ENCODE results near the gene FCRLB. TPM values are rescaled to one million over a fixed set of nuclear protein-coding genes. Genes with fewer than 3 reads are reported as not detected.

The FCRLB gene
- total and polyA plus RNA-seq, 12 donors = 0.42 to 3.4 (median 1.0) TPM; not detected in 1

DNA sequence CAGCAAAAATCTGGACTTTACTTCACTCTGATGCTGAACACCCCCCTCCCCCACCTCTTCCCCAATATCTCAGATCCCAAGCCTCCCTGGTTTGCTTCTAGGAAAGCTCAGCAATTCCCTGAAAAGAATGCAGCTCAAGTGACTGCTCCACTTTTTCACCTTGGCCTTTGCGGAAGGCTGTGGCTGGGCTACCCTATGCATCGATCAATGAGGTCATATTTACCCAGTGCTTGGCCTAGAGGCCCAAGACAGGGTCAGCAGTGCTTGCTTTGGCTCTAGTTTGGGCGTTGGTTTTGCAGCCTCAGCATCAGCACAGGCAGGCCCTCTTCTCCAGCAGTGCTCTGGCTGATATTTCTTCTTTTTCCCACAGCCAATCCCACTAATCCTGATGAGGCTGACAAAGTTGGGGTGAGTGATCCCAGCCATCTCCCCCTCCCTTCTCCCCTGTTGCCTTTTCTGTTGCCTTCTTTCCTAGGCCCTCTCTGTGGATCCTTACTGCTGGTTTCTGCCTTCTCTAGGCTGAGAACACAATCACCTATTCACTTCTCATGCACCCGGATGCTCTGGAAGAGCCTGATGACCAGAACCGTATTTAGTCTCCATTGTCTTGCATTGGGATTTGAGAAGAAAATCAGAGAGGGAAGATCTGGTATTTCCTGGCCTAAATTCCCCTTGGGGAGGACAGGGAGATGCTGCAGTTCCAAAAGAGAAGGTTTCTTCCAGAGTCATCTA is 44.2 kb upstream of the FCRLB start:
- Histone ChIP-seq H3K36me3 (replicated peaks in 1 of 2) (no peaks in the 10 kb centered on the region), H3K9me3 (replicated peaks in 1 of 3) (no peaks in the 10 kb centered on the region), H3K4me1 (replicated peaks in 1 of 2) (no peaks in the 10 kb centered on the region), H3K4me3 (no peak overlapping the region), H3K27ac (no peak overlapping the region), H3K27me3 (no peaks in the 10 kb centered on the region)
- WGBS, 4 donors = 72 to 93% (median 82%) methylated on average over 4 to 5 of the region's 5 CpGs
- DNase-seq = no peak
- no peak for TF ChIP-seq POLR2A (IDR thresholded peaks at IDR 0.05)
- TF ChIP-seq, protein P1, sequence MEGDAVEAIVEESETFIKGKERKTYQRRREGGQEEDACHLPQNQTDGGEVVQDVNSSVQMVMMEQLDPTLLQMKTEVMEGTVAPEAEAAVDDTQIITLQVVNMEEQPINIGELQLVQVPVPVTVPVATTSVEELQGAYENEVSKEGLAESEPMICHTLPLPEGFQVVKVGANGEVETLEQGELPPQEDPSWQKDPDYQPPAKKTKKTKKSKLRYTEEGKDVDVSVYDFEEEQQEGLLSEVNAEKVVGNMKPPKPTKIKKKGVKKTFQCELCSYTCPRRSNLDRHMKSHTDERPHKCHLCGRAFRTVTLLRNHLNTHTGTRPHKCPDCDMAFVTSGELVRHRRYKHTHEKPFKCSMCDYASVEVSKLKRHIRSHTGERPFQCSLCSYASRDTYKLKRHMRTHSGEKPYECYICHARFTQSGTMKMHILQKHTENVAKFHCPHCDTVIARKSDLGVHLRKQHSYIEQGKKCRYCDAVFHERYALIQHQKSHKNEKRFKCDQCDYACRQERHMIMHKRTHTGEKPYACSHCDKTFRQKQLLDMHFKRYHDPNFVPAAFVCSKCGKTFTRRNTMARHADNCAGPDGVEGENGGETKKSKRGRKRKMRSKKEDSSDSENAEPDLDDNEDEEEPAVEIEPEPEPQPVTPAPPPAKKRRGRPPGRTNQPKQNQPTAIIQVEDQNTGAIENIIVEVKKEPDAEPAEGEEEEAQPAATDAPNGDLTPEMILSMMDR (IDR thresholded peaks at IDR 0.05) = no peak
- intact Hi-C loops (cut with DNase I) = no loop called here

DNA sequence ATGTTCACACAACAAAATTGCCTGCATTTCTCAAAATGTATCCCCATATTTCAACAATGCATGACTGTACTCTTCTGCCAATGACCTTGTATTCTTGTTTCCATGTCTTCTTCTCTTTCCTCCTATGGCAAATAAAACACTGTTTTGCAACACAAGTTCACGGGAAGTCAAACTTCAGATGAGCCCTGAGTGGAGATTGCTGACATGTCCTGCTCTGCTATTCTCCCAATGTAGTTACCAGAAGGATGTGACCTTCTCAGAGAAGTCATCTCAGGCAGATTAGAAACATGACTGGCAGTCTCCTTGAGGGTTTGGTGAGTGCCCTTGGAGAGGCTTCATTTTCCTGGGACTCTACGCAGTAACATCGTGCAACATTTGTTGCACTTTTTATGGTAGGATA is 42.8 kb upstream of the FCRLB start:
- no peak overlapping the region for H3K27ac ChIP-seq
- no peaks in the 10 kb centered on the region for H3K9me3 ChIP-seq (replicated peaks in 1 of 3)
- H3K4me1 ChIP-seq (replicated peaks in 1 of 2) = no peaks in the 10 kb centered on the region
- no peaks in the 10 kb centered on the region for H3K36me3 ChIP-seq (replicated peaks in 1 of 2)
- whole genome bisulfite sequencing, 4 donors = 69 to 82% (median 72%) methylated on average over 3 of the region's 3 CpGs
- TF ChIP-seq, protein P1 (IDR thresholded peaks at IDR 0.05) = no peak
- no peak for TF ChIP-seq POLR2A (IDR thresholded peaks at IDR 0.05)
- intact Hi-C loops (cut with DNase I) = no loop called here
- no peak for DNase-seq
- H3K27me3 ChIP-seq = no peaks in the 10 kb centered on the region
- H3K4me3 ChIP-seq = no peak overlapping the region

DNA sequence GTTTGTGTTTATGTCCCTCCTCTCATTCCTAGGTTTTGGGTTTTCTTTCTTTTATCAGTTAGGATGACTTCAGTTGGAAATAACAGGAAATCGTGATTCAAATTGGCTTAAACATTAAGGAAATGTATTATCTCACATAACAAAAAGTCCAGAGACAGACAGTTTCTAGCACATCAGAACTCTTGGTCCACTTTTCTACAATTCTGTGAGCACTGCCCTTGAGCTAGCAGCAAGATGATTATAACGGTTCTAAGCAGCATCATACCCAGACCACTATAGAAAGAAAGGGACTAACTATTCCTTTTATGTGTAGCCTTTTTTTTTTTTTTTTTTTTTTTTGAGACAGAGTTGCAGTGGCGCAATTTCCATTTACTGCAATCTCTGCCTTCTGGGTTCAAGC is 39.5 kb upstream of the FCRLB start:
- intact Hi-C loops (cut with DNase I) = no loop called here
- no peak overlapping the region for H3K4me3 ChIP-seq
- WGBS, 4 donors = 51 to 70% (median 60%) methylated on average over 3 of the region's 3 CpGs

DNA sequence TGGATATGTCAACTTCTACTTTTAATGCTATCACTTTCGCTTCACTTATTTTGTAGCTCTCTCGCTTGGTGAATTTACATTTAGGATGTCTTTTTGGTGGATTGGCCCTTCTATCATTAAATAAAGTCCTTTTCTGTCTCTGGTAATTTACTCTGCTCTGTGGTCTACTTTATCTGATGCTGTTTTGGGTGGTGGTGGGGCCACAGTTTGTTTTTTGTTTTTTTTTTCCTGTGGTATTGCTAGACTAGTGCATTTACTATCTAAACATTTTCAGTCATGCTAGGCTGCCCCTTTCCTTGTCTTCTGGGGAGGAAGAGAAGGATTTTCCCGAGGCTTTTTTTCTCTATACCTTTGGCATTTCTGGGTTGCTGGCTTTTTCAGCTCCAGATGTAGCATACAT is 32.4 kb upstream of the FCRLB start:
- Histone ChIP-seq H3K4me3 (no peak overlapping the region), H3K27me3 (peaks cover 5% of the 10 kb centered on the region), H3K4me1 (replicated peaks in 1 of 2) (no peaks in the 10 kb centered on the region), H3K27ac (no peak overlapping the region), H3K9me3 (replicated peaks in 1 of 3) (no peaks in the 10 kb centered on the region), H3K36me3 (replicated peaks in 1 of 2) (no peaks in the 10 kb centered on the region)
- no peak for DNase-seq
- TF ChIP-seq, protein P1 (IDR thresholded peaks at IDR 0.05) = no peak
- no peak for TF ChIP-seq POLR2A (IDR thresholded peaks at IDR 0.05)
- WGBS, 4 donors = 60 to 74% (median 71%) methylated on average over 3 of the region's 3 CpGs
- intact Hi-C loops (cut with DNase I) = no loop called here

More for the DNA sequence above, 39.5 kb upstream of the FCRLB start:
- Histone ChIP-seq H3K4me1 (replicated peaks in 1 of 2) (no peaks in the 10 kb centered on the region), H3K36me3 (replicated peaks in 1 of 2) (no peaks in the 10 kb centered on the region), H3K9me3 (replicated peaks in 1 of 3) (no peaks in the 10 kb centered on the region), H3K27me3 (no peaks in the 10 kb centered on the region), H3K27ac (no peak overlapping the region)
- DNase-seq = no peak
- TF ChIP-seq POLR2A (IDR thresholded peaks at IDR 0.05) = no peak
- TF ChIP-seq, protein P1 (IDR thresholded peaks at IDR 0.05) = no peak

All from adrenal gland (tissue), 12 donors.